Stimulated activated CD4-positive, alpha-beta T cell treated with anti-CD3 and anti-CD28 coated beads, TNF-alpha, amount 100 ng/mL, for 1 hour (primary cell): ENCODE results near the gene SLC25A42.
"Not testable (repeated sequence)": the region's sequence is repeated elsewhere in the genome, so short reads cannot be mapped to it uniquely, and the experiment has no call there.

Source experiments
- DNase-seq, 3 donors: peaks; one replicate each; pipeline ENCODE4 v3.0.0-alpha.2; 2020; ENCODE audit warnings: low read depth in 3 of 3, low spot score in 1 of 3

SLC25A42 gene

GRCh38 chr19:19133985-19134384 is 70.2 kb downstream of the SLC25A42 start:
- DNase-seq, result no peak

- peak in 1 of 3 donors; percentile 39 for DNase-seq
These were observed 70.9 kb downstream of the SLC25A42 start for GRCh38 chr19:19134687-19135158.

GRCh38 chr19:19135713-19136112 is 71.9 kb downstream of the SLC25A42 start:
- not testable (repeated sequence) for DNase-seq

- DNase-seq, result no peak
These were observed 73.8 kb downstream of the SLC25A42 start for GRCh38 chr19:19137556-19138108.

GRCh38 chr19:19138109-19138981 is 74.6 kb downstream of the SLC25A42 start, which contains the start of gene TMEM161A:
TMEM161A (minus strand) TSS chr19:19138478; CDS start chr19:19138428, 50 bp downstream.
- peak; percentile 90 to 92 (median 91) for DNase-seq

GRCh38 chr19:19139876-19140229 is 76.1 kb downstream of the SLC25A42 start:
- no peak for DNase-seq

GRCh38 chr19:19140476-19140875 is 76.7 kb downstream of the SLC25A42 start:
- DNase-seq, result no peak

GRCh38 chr19:19142347-19142746 is 78.6 kb downstream of the SLC25A42 start:
- no peak for DNase-seq

GRCh38 chr19:19145281-19145680 is 81.5 kb downstream of the SLC25A42 start:
- DNase-seq, result no peak

GRCh38 chr19:19145684-19146608 is 82.2 kb downstream of the SLC25A42 start:
- peak; percentile 51 to 89 (median 74) for DNase-seq

- DNase-seq, result no peak
These were observed 83.1 kb downstream of the SLC25A42 start for GRCh38 chr19:19146865-19147264.

- DNase-seq, result no peak
These were observed 83.5 kb downstream of the SLC25A42 start for GRCh38 chr19:19147344-19147743.

GRCh38 chr19:19148504-19148903 is 84.7 kb downstream of the SLC25A42 start:
- not testable (repeated sequence) for DNase-seq

GRCh38 chr19:19149435-19149834 is 85.6 kb downstream of the SLC25A42 start:
- no peak for DNase-seq

- DNase-seq, result no peak
These were observed 87.6 kb downstream of the SLC25A42 start for GRCh38 chr19:19151418-19151817.

GRCh38 chr19:19152668-19153384 is 89.0 kb downstream of the SLC25A42 start:
- DNase-seq, result no peak

- no peak for DNase-seq
These were observed 91.1 kb downstream of the SLC25A42 start for GRCh38 chr19:19154768-19155494.

GRCh38 chr19:19155495-19156219 is 91.9 kb downstream of the SLC25A42 start:
- no peak for DNase-seq

GRCh38 chr19:19157808-19158207 is 94.0 kb downstream of the SLC25A42 start:
- DNase-seq, result no peak
